Glomerular visceral epithelial cell (primary cell): Measurements from ENCODE around the gene ALDH7A1.
A peak's percentile ranks its signal among the peaks of the same experiment; 100 is the strongest.
"Not testable (repeated sequence)": the region's sequence is repeated elsewhere in the genome, so short reads cannot be mapped to it uniquely, and the experiment has no call there.

Source experiments
- DNase-seq: peaks from one replicate; pipeline ENCODE4 v3.0.0-alpha.2; 2016; ENCODE audit errors: extremely low spot score

ALDH7A1 gene

GRCh38 chr5:126594748-126595485, at the start of gene ALDH7A1:
Gene ALDH7A1 (minus strand): TSS chr5:126595219. CDS start chr5:126595198, 21 bp downstream.
- DNase-seq: peak; percentile 98

DNA sequence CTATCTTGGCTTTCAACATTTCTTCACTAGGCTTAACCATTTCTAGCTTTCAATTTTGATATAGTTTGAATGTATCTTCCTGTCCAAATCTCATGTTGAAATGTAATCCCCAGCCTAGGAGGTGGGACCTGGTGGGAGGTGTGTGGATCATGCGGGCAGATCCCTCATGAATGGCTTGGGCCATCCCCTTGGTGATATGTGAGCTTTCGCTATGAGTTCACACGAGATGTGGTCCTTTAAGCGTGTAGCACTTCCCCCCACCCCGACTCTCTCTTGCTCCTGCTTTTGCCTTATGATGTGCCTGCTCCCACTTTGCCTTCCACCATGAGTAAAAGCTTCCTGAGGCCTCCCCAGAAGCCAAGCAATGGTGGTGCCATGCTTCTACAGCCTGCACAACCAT, 46.4 kb upstream of the ALDH7A1 start:
- DNase-seq: no peak

GRCh38 chr5:126640866-126641265, 45.8 kb upstream of the ALDH7A1 start:
- DNase-seq: no peak

GRCh38 chr5:126636956-126637355, 41.9 kb upstream of the ALDH7A1 start:
- DNase-seq: no peak

DNA sequence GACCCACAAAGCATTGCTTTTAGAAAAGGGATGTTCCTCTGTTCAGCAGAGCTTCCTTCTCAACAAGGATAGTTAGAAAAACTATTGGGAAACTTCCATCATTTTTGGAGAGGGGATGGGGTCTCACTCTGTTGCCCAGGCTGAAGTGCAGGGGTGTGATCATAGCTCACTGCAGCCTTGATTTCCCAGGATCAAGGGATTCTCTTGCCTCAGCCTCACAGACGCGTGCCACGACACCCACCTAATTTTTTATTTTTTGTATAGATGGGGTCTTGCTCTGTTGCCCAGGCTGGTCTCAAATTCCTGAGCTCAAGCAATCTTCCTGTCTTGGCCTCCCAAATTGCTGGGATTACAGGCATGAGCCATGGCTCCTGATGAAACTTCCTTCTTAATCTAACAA, 40.6 kb upstream of the ALDH7A1 start:
- DNase-seq: no peak

DNA sequence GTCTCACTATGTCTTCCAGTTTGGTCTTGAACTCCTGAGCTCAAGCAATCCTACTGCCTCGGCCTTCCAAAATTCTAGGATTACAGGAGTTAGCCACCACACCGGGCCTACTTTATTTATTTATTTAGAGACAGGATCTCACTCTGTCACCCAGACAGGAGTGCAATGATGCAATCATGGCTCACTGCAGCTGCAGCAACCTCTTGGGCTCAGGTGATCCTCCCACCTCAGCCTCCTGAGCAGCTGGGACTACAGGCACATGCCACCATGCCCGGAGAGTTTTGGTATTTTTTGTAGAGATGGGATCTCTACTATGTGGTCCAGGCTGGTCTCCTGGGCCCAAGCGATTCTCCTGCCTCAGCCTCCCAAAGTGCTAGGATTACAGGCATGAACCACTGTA, 38.5 kb upstream of the ALDH7A1 start:
- DNase-seq: no peak

- no peak for DNase-seq
These were observed 36.9 kb upstream of the ALDH7A1 start for GRCh38 chr5:126631920-126632319.

- no peak for DNase-seq
These were observed 33.1 kb upstream of the ALDH7A1 start for GRCh38 chr5:126628102-126628501.

GRCh38 chr5:126624534-126624933, 29.5 kb upstream of the ALDH7A1 start:
- DNase-seq: peak; percentile 71

GRCh38 chr5:126619781-126620180, 24.8 kb upstream of the ALDH7A1 start:
- DNase-seq: no peak

GRCh38 chr5:126617603-126618002, 22.6 kb upstream of the ALDH7A1 start:
- DNase-seq: not testable (repeated sequence)

GRCh38 chr5:126615286-126615685, 20.3 kb upstream of the ALDH7A1 start:
- no peak for DNase-seq

DNA sequence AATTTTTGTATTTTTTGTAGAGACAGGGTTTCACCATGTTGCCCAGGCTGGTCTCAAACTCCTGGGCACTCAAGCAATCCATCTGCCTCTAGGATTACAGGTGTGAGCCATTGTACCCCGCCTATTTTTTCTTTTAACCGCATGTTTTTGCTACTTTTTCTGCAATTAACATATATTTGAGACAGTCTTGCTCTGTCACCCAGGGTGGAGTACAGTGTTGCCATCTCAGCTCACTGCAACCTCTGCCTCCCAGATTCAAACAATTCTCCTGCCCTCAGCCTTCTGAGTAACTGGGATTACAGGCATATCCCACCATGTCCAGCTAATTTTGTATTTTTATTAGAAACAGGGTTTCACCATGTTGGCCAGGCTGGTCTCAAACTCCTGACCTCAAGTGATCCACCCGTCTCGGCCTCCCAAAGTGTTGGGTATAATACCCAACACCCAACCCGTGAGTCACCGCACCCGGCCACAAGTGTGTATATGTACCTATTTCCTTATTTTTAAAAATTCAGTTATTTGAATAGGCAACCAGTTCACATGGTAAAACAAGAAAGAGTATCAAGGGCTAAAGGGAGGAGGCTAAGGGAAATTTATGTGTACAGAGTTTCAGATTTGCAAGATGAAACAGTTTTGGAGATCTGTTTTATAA, 19.0 kb upstream of the ALDH7A1 start:
- no peak for DNase-seq

DNA sequence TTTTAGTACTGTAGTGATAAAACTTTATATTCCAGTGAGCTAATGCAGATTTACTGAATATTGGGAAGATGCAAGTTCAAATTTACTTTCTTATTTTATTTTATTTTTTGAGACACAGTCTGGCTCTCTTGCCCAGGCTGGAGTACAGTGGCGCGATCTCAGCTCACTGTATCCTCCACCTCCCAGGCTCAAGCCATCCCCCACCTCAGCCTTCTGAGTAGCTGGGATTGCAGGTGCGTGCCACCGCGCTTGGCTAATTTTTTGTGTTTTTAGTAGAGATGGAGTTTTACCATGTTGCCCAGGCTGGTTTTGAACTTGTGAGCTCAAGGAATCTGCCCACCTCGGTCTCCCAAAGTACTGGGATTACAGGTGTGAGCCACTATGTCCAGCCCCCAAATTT, 15.6 kb upstream of the ALDH7A1 start:
- no peak for DNase-seq

GRCh38 chr5:126610160-126610559, 15.1 kb upstream of the ALDH7A1 start:
- no peak for DNase-seq

- DNase-seq: no peak
These were observed 10.5 kb upstream of the ALDH7A1 start for GRCh38 chr5:126605525-126605924.

GRCh38 chr5:126603402-126603991, 8.5 kb upstream of the ALDH7A1 start:
- no peak for DNase-seq

DNA sequence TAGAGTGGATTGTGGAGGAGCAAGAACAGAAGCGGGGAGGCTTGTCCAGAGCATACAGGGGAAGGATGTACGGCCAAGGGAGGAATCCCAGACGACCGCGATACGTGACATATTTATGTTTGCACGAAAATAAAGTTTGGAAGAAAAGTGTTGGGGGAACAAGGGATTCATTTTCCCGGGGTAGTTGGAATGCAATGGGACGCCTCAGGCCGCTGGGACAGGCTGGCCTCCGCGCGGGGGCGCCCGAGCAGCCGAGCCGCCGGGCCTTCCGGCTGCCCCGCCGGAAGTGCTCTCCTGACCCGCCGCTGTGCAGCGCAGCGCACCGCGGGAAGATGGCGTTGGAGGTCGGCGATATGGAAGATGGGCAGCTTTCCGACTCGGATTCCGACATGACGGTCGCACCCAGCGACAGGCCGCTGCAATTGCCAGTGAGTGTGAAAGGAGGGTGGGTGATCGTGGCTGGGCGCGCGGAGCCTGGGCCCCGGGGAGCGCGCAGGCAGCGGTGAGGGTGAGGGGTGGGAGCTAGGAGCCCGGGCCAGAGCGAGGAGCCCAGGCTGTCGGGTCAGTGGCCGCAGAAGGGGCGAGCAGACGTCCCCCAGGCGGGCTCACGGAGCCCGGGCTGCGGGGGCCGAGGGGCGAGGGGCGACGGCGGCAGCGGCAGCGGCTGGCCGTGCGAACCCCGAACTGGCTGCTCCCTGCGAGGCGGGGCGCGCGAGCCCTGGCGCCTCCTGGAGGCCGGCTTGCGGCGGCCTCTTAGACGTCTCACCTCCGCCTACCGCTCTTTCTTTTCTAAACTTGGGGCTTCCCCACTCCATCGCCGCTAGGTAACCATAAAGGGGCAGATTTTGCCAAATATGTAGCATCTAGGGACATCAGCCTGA, 5.9 kb upstream of the ALDH7A1 start, which contains the start of gene PHAX:
PHAX (plus strand) TSS at position 317 of the 881 bp plus-strand sequence; CDS start at position 333, 16 bp downstream.
- DNase-seq: peak; percentile 85

GRCh38 chr5:126599971-126600630, 5.1 kb upstream of the ALDH7A1 start:
- DNase-seq: not testable (repeated sequence)

DNA sequence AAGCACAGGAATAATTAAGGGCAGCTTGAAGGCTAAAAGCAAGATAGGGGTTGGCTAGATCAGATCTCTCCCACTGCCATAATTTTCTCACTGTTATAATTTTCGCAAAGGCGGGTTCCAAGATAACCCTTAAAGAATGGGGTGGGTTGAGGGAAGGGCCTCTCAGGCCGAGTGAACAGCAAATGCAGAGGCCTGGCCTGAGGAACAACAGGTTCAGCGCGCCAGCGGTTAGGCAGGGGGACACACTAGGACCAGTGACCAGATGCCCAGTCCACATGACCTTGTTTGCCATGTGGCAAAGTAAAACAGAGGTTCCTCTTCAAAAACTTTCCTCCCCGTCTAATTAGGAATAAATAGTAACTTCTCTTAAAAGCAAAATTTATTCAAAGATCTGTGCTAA, 4.5 kb upstream of the ALDH7A1 start:
- no peak for DNase-seq

GRCh38 chr5:126597156-126597555, 2.1 kb upstream of the ALDH7A1 start:
- DNase-seq: peak; percentile 27
